GM12872 (cell line): ENCODE measurements around the gene IRGM.

ENCODE experiments used
- CTCF ChIP-seq: IDR thresholded peaks from 3 replicates; pipeline ENCODE4 v1.5.1; 2011; ENCODE audit warnings: low read depth, mild to moderate bottlenecking, low read length, moderate library complexity; ENCODE audit not compliant: insufficient read depth

IRGM gene

GRCh38 chr5:150829744-150830143, 16.6 kb upstream of the IRGM start:
- no peak for TF ChIP-seq CTCF

- no peak for TF ChIP-seq CTCF
Observed at GRCh38 chr5:150836064-150836463, 10.3 kb upstream of the IRGM start.

- TF ChIP-seq CTCF, result no peak
Observed at GRCh38 chr5:150836703-150837102, 9.6 kb upstream of the IRGM start.

GRCh38 chr5:150846654-150847333, 473 bp downstream of the IRGM start:
- TF ChIP-seq CTCF, result peak; percentile 63

- TF ChIP-seq CTCF, result no peak
Observed at GRCh38 chr5:150847334-150847695, 994 bp downstream of the IRGM start.

GRCh38 chr5:150848271-150848670, 1.9 kb downstream of the IRGM start:
- 0 out of 3 replicates have a peak, but pooled peaks have one; percentile 2 for TF ChIP-seq CTCF

GRCh38 chr5:150851039-150851438, 4.7 kb downstream of the IRGM start:
- no peak for TF ChIP-seq CTCF

- no peak for TF ChIP-seq CTCF
Observed at GRCh38 chr5:150853561-150853960, 7.2 kb downstream of the IRGM start.
